ENCODE results near the gene FMC1. TPM values are rescaled to one million over a fixed set of nuclear protein-coding genes. Genes with fewer than 3 reads are reported as not detected.

The FMC1 gene
- total and polyA plus RNA-seq, 2 donors (not counting 1 experiment from before 2014, with no cell fraction given): 10.1 to 23.0 TPM

- H4K20me1 ChIP-seq (ENCODE audit: control insufficient read depth, extremely low read depth, insufficient read depth, low read length): no peaks in the 10 kb centered on the region
Observed at GRCh38 chr7:139389774-139390173, 48.6 kb downstream of the FMC1 start.

DNA sequence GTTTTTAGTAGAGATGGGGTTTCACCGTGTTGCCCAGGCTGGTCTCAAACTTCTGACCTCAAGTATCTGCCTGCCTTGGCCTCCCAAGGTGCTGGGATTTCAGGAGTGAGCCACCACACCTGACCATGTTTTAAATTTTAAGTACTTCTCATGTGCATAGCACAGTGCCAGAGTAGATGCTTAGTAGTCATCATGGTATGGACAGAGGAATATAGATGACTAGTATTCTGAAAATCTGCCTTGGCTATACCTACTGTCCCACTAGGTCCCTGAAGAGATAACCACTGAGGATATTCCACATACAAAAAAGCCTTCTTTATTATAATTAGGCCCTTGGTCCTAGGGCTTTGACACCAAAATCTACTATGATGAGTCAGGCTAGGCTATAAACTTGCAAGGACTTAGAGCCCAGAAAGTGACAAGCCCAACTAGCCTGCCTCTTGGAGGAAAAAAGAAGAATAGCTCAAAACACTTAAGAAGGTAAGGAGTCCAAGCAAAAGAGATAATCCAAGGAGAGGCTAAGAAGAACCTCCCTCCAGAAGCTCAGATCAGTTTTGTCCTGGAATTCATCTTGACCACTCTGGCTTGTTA, 52.6 kb downstream of the FMC1 start:
- Histone ChIP-seq H2AFZ (ENCODE audit: low read length) (no peak overlapping the region), H3K4me2 (ENCODE audit: extremely low read depth, insufficient read depth, low read length) (no peak overlapping the region), H3K27me3 (ENCODE audit: control insufficient read depth, insufficient read depth, low read length) (no peaks in the 10 kb centered on the region), H3K27ac (ENCODE audit: insufficient read depth, low read length) (no peak overlapping the region), H3K4me3 (replicated peaks in 1 of 4; ENCODE audit: control extremely low read depth in 1 of 4, insufficient read depth in 1 of 4, low read depth in 3 of 4, low read length in 4 of 4) (no peak overlapping the region), H3K79me2 (ENCODE audit: control insufficient read depth, insufficient read depth, low read length) (peaks cover 47% of the 10 kb centered on the region), H3K4me1 (ENCODE audit: control insufficient read depth, extremely low read depth, insufficient read depth, low read length) (peaks cover 2% of the 10 kb centered on the region), H3K9me3 (ENCODE audit: control insufficient read depth, insufficient read depth, low read depth, low read length) (no peaks in the 10 kb centered on the region), H3K36me3 (ENCODE audit: control insufficient read depth, insufficient read depth, low read length) (no peaks in the 10 kb centered on the region), H4K20me1 (ENCODE audit: control insufficient read depth, extremely low read depth, insufficient read depth, low read length) (no peaks in the 10 kb centered on the region), H3K9ac (ENCODE audit: insufficient read depth, low read length) (no peak overlapping the region)
- no peak for TF ChIP-seq EZH2 (IDR thresholded peaks at IDR 0.05; ENCODE audit: low read length, missing control alignments)
- TF ChIP-seq, protein P1, sequence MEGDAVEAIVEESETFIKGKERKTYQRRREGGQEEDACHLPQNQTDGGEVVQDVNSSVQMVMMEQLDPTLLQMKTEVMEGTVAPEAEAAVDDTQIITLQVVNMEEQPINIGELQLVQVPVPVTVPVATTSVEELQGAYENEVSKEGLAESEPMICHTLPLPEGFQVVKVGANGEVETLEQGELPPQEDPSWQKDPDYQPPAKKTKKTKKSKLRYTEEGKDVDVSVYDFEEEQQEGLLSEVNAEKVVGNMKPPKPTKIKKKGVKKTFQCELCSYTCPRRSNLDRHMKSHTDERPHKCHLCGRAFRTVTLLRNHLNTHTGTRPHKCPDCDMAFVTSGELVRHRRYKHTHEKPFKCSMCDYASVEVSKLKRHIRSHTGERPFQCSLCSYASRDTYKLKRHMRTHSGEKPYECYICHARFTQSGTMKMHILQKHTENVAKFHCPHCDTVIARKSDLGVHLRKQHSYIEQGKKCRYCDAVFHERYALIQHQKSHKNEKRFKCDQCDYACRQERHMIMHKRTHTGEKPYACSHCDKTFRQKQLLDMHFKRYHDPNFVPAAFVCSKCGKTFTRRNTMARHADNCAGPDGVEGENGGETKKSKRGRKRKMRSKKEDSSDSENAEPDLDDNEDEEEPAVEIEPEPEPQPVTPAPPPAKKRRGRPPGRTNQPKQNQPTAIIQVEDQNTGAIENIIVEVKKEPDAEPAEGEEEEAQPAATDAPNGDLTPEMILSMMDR (conservative IDR thresholded peaks at IDR 0.05 in 1 of 2, IDR thresholded peaks at IDR 0.05 in 1 of 2; ENCODE audit: low read depth in 1 of 2, low read length in 2 of 2): no peak
- peak in 1 of 2 donors; percentile 6 for DNase-seq (ENCODE audit: low read depth in 2 of 2)

More at GRCh38 chr7:139389774-139390173, 48.6 kb downstream of the FMC1 start:
- Histone ChIP-seq H3K79me2 (ENCODE audit: control insufficient read depth, insufficient read depth, low read length) (peaks cover 42% of the 10 kb centered on the region), H3K4me2 (ENCODE audit: extremely low read depth, insufficient read depth, low read length) (no peak overlapping the region), H3K4me1 (ENCODE audit: control insufficient read depth, extremely low read depth, insufficient read depth, low read length) (no peaks in the 10 kb centered on the region), H3K4me3 (replicated peaks in 1 of 4; ENCODE audit: control extremely low read depth in 1 of 4, insufficient read depth in 1 of 4, low read depth in 3 of 4, low read length in 4 of 4) (no peak overlapping the region), H3K27ac (ENCODE audit: insufficient read depth, low read length) (no peak overlapping the region), H3K27me3 (ENCODE audit: control insufficient read depth, insufficient read depth, low read length) (no peaks in the 10 kb centered on the region), H2AFZ (ENCODE audit: low read length) (no peak overlapping the region), H3K9me3 (ENCODE audit: control insufficient read depth, insufficient read depth, low read depth, low read length) (no peaks in the 10 kb centered on the region), H3K36me3 (ENCODE audit: control insufficient read depth, insufficient read depth, low read length) (no peaks in the 10 kb centered on the region), H3K9ac (ENCODE audit: insufficient read depth, low read length) (no peak overlapping the region)
- TF ChIP-seq, protein P1 (conservative IDR thresholded peaks at IDR 0.05 in 1 of 2, IDR thresholded peaks at IDR 0.05 in 1 of 2; ENCODE audit: low read depth in 1 of 2, low read length in 2 of 2): no peak
- no peak for TF ChIP-seq EZH2 (IDR thresholded peaks at IDR 0.05; ENCODE audit: low read length, missing control alignments)
- DNase-seq (ENCODE audit: low read depth in 2 of 2): no peak

- no peak for DNase-seq (ENCODE audit: low read depth in 2 of 2)
- H3K4me3 ChIP-seq (replicated peaks in 1 of 4; ENCODE audit: control extremely low read depth in 1 of 4, insufficient read depth in 1 of 4, low read depth in 3 of 4, low read length in 4 of 4): no peak overlapping the region
- no peaks in the 10 kb centered on the region for H4K20me1 ChIP-seq (ENCODE audit: control insufficient read depth, extremely low read depth, insufficient read depth, low read length)
- no peaks in the 10 kb centered on the region for H3K36me3 ChIP-seq (ENCODE audit: control insufficient read depth, insufficient read depth, low read length)
- TF ChIP-seq, protein P1 (conservative IDR thresholded peaks at IDR 0.05 in 1 of 2, IDR thresholded peaks at IDR 0.05 in 1 of 2; ENCODE audit: low read depth in 1 of 2, low read length in 2 of 2): no peak
- no peak for TF ChIP-seq EZH2 (IDR thresholded peaks at IDR 0.05; ENCODE audit: low read length, missing control alignments)
- H3K27me3 ChIP-seq (ENCODE audit: control insufficient read depth, insufficient read depth, low read length): no peaks in the 10 kb centered on the region
- H3K9ac ChIP-seq (ENCODE audit: insufficient read depth, low read length): no peak overlapping the region
- no peaks in the 10 kb centered on the region for H3K9me3 ChIP-seq (ENCODE audit: control insufficient read depth, insufficient read depth, low read depth, low read length)
- H3K4me1 ChIP-seq (ENCODE audit: control insufficient read depth, extremely low read depth, insufficient read depth, low read length): peaks cover 2% of the 10 kb centered on the region
- H3K79me2 ChIP-seq (ENCODE audit: control insufficient read depth, insufficient read depth, low read length): peaks cover 42% of the 10 kb centered on the region
- no peak overlapping the region for H2AFZ ChIP-seq (ENCODE audit: low read length)
- no peak overlapping the region for H3K4me2 ChIP-seq (ENCODE audit: extremely low read depth, insufficient read depth, low read length)
- no peak overlapping the region for H3K27ac ChIP-seq (ENCODE audit: insufficient read depth, low read length)
Observed at GRCh38 chr7:139394540-139394939, 53.4 kb downstream of the FMC1 start.

Other genes starting within 250 kb of the FMC1 start
- 24.7 and 24.8 TPM in 2 replicates for gene ZC3HAV1, start 231.6 kb upstream of the FMC1 start, total RNA-seq
- gene ZC3HAV1, start 231.6 kb upstream of the FMC1 start, polyA plus RNA-seq: 28.8 and 31.8 TPM in 2 replicates
- gene UBN2, start 110.1 kb upstream of the FMC1 start, total RNA-seq: 4.1 and 5.9 TPM in 2 replicates
- 2.2 and 2.3 TPM in 2 replicates for gene UBN2, start 110.1 kb upstream of the FMC1 start, polyA plus RNA-seq
- gene LUC7L2, start 18.6 kb downstream of the FMC1 start, total RNA-seq: 33.4 and 38.5 TPM in 2 replicates
- 45.0 and 48.7 TPM in 2 replicates for gene LUC7L2, start 18.6 kb downstream of the FMC1 start, polyA plus RNA-seq
- not detected in 2 replicates for gene KLRG2, start 142.3 kb downstream of the FMC1 start, total RNA-seq
- 0.02 TPM in 1 of 2 replicates, not detected in the other for gene KLRG2, start 142.3 kb downstream of the FMC1 start, polyA plus RNA-seq
- not detected in 2 replicates for gene CLEC2L, start 182.3 kb downstream of the FMC1 start, total RNA-seq
- not detected in 2 replicates for gene CLEC2L, start 182.3 kb downstream of the FMC1 start, polyA plus RNA-seq

Data from fibroblast of lung (primary cell).